Neural cell (in vitro differentiated cells): ENCODE measurements around the gene NKAIN4. TPM values are rescaled to one million over a fixed set of nuclear protein-coding genes. Genes with fewer than 3 reads are reported as not detected.
A peak's percentile ranks its signal among the peaks of the same experiment; 100 is the strongest.

Experiments
- H2AFZ ChIP-seq: fragments of 200-600, 300-800 bp; sonication (generic), shearing (Covaris generic); 2 replicates; pipeline ENCODE4 v1.6.0; 2014; ENCODE audit warnings: low read depth, mild to moderate bottlenecking, antibody characterized with exemption, low read length, moderate library complexity
- H3F3A ChIP-seq: fragments of 200-600 bp; shearing (Covaris generic); 2 replicates; pipeline ENCODE4 v1.6.1; 2016; ENCODE audit warnings: mild to moderate bottlenecking, moderate library complexity, mixed read lengths, antibody characterized with exemption, low read length; ENCODE audit not compliant: insufficient read depth, poor library complexity, severe bottlenecking
- H3K27ac ChIP-seq: fragments of 200-600, 300-800 bp; sonication (generic), shearing (Covaris generic); 2 replicates; pipeline ENCODE4 v1.5.1; 2014; ENCODE audit warnings: mild to moderate bottlenecking, low read length, moderate library complexity
- H3K27me3 ChIP-seq: fragments of 300-800, 200-600 bp; sonication (generic), shearing (Covaris generic); 2 replicates; pipeline ENCODE4 v1.6.0; 2014; ENCODE audit warnings: mild to moderate bottlenecking, low read depth, low read length, moderate library complexity; ENCODE audit not compliant: insufficient read depth
- H3K36me3 ChIP-seq: fragments of 300-800, 200-600 bp; sonication (generic), shearing (Covaris generic); 2 replicates; pipeline ENCODE4 v1.5.1; 2014; ENCODE audit warnings: mild to moderate bottlenecking, antibody characterized with exemption, low read length, moderate library complexity; ENCODE audit not compliant: insufficient read depth
- H3K4me2 ChIP-seq: fragments of 300-800, 200-600 bp; sonication (generic), shearing (Covaris generic); 2 replicates; pipeline ENCODE4 v1.6.0; 2014; ENCODE audit warnings: mild to moderate bottlenecking, low read length
- H3K4me3 ChIP-seq: fragments of 300-800, 200-600 bp; sonication (generic), shearing (Covaris generic); 2 replicates; pipeline ENCODE4 v1.5.1; 2014; ENCODE audit warnings: mild to moderate bottlenecking, low read length, moderate library complexity
- H3K79me2 ChIP-seq: fragments of 200-600 bp; shearing (Covaris generic); replicated peaks from 2 replicates; pipeline ENCODE4 v1.6.0; 2014; ENCODE audit warnings: mild to moderate bottlenecking, low read length, moderate library complexity; ENCODE audit not compliant: insufficient read depth
- H3K9ac ChIP-seq: fragments of 300-800, 200-600 bp; sonication (generic), shearing (Covaris generic); 2 replicates; pipeline ENCODE4 v1.6.1; 2016; ENCODE audit warnings: mild to moderate bottlenecking, low read length, mixed read lengths
- H3K9me2 ChIP-seq: fragments of 200-600 bp; shearing (Covaris generic); 2 replicates; pipeline ENCODE4 v1.6.1; 2016; ENCODE audit warnings: mild to moderate bottlenecking, low read length, mixed read lengths; ENCODE audit not compliant: insufficient read depth
- H3K9me3 ChIP-seq: fragments of 200-600, 300-800 bp; sonication (generic), shearing (Covaris generic); 2 replicates; pipeline ENCODE4 v1.6.1; 2016; ENCODE audit warnings: mild to moderate bottlenecking, mixed run types, low read length, moderate library complexity, mixed read lengths
- H4K20me1 ChIP-seq: fragments of 200-600 bp; shearing (Covaris generic); 2 replicates; pipeline ENCODE4 v1.6.1; 2016; ENCODE audit warnings: mild to moderate bottlenecking, mixed run types; ENCODE audit not compliant: insufficient read depth
- CTCF ChIP-seq: fragments of 450-650 bp; IDR thresholded peaks from 2 replicates; pipeline ENCODE4 v1.5.1; 2014; ENCODE audit warnings: antibody characterized with exemption, mild to moderate bottlenecking, moderate library complexity; ENCODE audit not compliant: poor library complexity, severe bottlenecking
- EP300 ChIP-seq: fragments of 450-650 bp; conservative IDR thresholded peaks from 2 replicates; pipeline ENCODE4 v1.6.1; 2014; ENCODE audit warnings: antibody characterized with exemption, mild to moderate bottlenecking, moderate library complexity; ENCODE audit not compliant: poor library complexity, severe bottlenecking
- EZH2 ChIP-seq: fragments of 200-600, 300-800 bp; shearing (Covaris generic), sonication (generic); IDR thresholded peaks from 2 replicates; pipeline ENCODE4 v1.6.1; 2014; ENCODE audit warnings: antibody characterized with exemption, low read length, borderline replicate concordance, mild to moderate bottlenecking; ENCODE audit not compliant: insufficient read depth, poor library complexity, severe bottlenecking
- MXI1 ChIP-seq: fragments of 450-650 bp; conservative IDR thresholded peaks from 2 replicates; pipeline ENCODE4 v1.6.1; 2014; ENCODE audit warnings: antibody characterized with exemption, mild to moderate bottlenecking; ENCODE audit not compliant: poor library complexity, severe bottlenecking
- POLR2AphosphoS5 ChIP-seq: IDR thresholded peaks from 2 replicates; pipeline ENCODE4 v1.6.1; 2012
- SMC3 ChIP-seq: fragments of 450-650 bp; conservative IDR thresholded peaks from 2 replicates; pipeline ENCODE4 v1.6.1; 2014; ENCODE audit warnings: antibody characterized with exemption, mild to moderate bottlenecking, moderate library complexity; ENCODE audit not compliant: poor library complexity
- TAF1 ChIP-seq: IDR thresholded peaks from 2 replicates; pipeline ENCODE4 v1.6.1; 2012; ENCODE audit warnings: low read depth
- polyA plus RNA-seq: library from polyadenylated mRNA; depleted of rRNA; stranded (reverse); fragments of >200 nt; gene quantifications from 2 replicates; pipeline ENCODE4 v1.2.3, GENCODE V29; 2014

NKAIN4 gene
- polyA plus RNA-seq, 1 donor from 2014 or later: 11.2 TPM

GRCh38 chr20:63281742-63282665, 27.7 kb upstream of the NKAIN4 start:
- no peaks in the 10 kb centered on the region for H3F3A ChIP-seq
- no peaks in the 10 kb centered on the region for H3K36me3 ChIP-seq
- H3K9ac ChIP-seq: no peak overlapping the region
- H3K27me3 ChIP-seq: no peaks in the 10 kb centered on the region
- H3K79me2 ChIP-seq: no peaks in the 10 kb centered on the region
- no peak for TF ChIP-seq EZH2
- no peaks in the 10 kb centered on the region for H3K9me2 ChIP-seq
- H3K4me2 ChIP-seq: no peak overlapping the region
- no peak overlapping the region for H2AFZ ChIP-seq
- no peaks in the 10 kb centered on the region for H3K9me3 ChIP-seq
- H3K27ac ChIP-seq: no peak overlapping the region
- no peaks in the 10 kb centered on the region for H4K20me1 ChIP-seq
- H3K4me3 ChIP-seq: no peak overlapping the region

GRCh38 chr20:63280929-63281545, 26.8 kb upstream of the NKAIN4 start:
- Histone ChIP-seq H3K36me3 (no peaks in the 10 kb centered on the region), H3K79me2 (no peaks in the 10 kb centered on the region), H3K4me2 (no peak overlapping the region), H3K9me2 (no peaks in the 10 kb centered on the region), H4K20me1 (no peaks in the 10 kb centered on the region), H2AFZ (no peak overlapping the region), H3F3A (no peaks in the 10 kb centered on the region), H3K27me3 (no peaks in the 10 kb centered on the region), H3K27ac (no peak overlapping the region), H3K9ac (no peak overlapping the region), H3K9me3 (no peaks in the 10 kb centered on the region), H3K4me3 (no peak overlapping the region)
- TF ChIP-seq CTCF (peak; percentile 34), MXI1 (no peak)

GRCh38 chr20:63280371-63280770, 26.1 kb upstream of the NKAIN4 start:
- no peak overlapping the region for H3K9ac ChIP-seq
- no peaks in the 10 kb centered on the region for H3K36me3 ChIP-seq
- no peaks in the 10 kb centered on the region for H3K9me2 ChIP-seq
- H2AFZ ChIP-seq: no peak overlapping the region
- H3K79me2 ChIP-seq: peaks cover 2% of the 10 kb centered on the region
- H3K27me3 ChIP-seq: no peaks in the 10 kb centered on the region
- H3K4me3 ChIP-seq: no peak overlapping the region
- H3K9me3 ChIP-seq: no peaks in the 10 kb centered on the region
- H3K4me2 ChIP-seq: no peak overlapping the region
- TF ChIP-seq EP300 (no peak), TAF1 (no peak), MXI1 (no peak), CTCF (no peak), SMC3 (no peak), POLR2AphosphoS5 (no peak)
- H3K27ac ChIP-seq: no peak overlapping the region
- no peaks in the 10 kb centered on the region for H3F3A ChIP-seq
- no peaks in the 10 kb centered on the region for H4K20me1 ChIP-seq
